HepG2 (cell line): ENCODE results near the gene STK32C. TPM values are rescaled to one million over a fixed set of nuclear protein-coding genes. Genes with fewer than 3 reads are reported as not detected.

Experiments used
- ARHGAP35 ChIP-seq: sonication (generic); formaldehyde crosslinking; IDR thresholded peaks from 2 replicates; pipeline ENCODE4 v1.9.0; 2022; ENCODE audit warnings: mild to moderate bottlenecking, inconsistent platforms, moderate library complexity, missing genetic modification reagents, borderline replicate concordance
- ARNT2 ChIP-seq: sonication (generic); formaldehyde crosslinking; IDR thresholded peaks from 2 replicates; pipeline ENCODE4 v1.8.0; 2022; ENCODE audit warnings: mild to moderate bottlenecking, low read depth, missing genetic modification reagents, moderate library complexity
- BATF2 ChIP-seq: sonication (generic); formaldehyde crosslinking; IDR thresholded peaks from 2 replicates; pipeline ENCODE4 v1.8.0; 2022; ENCODE audit warnings: mild to moderate bottlenecking, missing genetic modification reagents, moderate library complexity
- CBX5 ChIP-seq: sonication (generic); formaldehyde crosslinking; IDR thresholded peaks from 2 replicates; pipeline ENCODE4 v1.4.0; 2020; ENCODE audit warnings: missing genetic modification reagents, borderline replicate concordance
- HDAC2 ChIP-seq: sonication (generic); formaldehyde crosslinking; IDR thresholded peaks from 2 replicates; pipeline ENCODE4 v1.4.0; 2020; ENCODE audit warnings: missing genetic modification reagents
- HMG20B ChIP-seq: conservative IDR thresholded peaks from 2 replicates; pipeline ENCODE4 v1.6.1; 2016; ENCODE audit warnings: missing genetic modification reagents, missing compliant biosample characterization
- IRF9 ChIP-seq: sonication (generic); formaldehyde crosslinking; IDR thresholded peaks from 2 replicates; pipeline ENCODE4 v1.8.0; 2022; ENCODE audit warnings: missing genetic modification reagents, mild to moderate bottlenecking, borderline replicate concordance
- NFIB ChIP-seq: sonication (generic); formaldehyde crosslinking; IDR thresholded peaks from 2 replicates; pipeline ENCODE4 v1.9.0; 2021; ENCODE audit warnings: missing genetic modification reagents, mild to moderate bottlenecking, borderline replicate concordance
- PLSCR1 ChIP-seq: sonication (generic); formaldehyde crosslinking; IDR thresholded peaks from 2 replicates; pipeline ENCODE4 v1.5.0; 2020; ENCODE audit warnings: missing genetic modification reagents, mild to moderate bottlenecking, borderline replicate concordance
- SALL1 ChIP-seq: sonication (generic); formaldehyde crosslinking; IDR thresholded peaks from 2 replicates; pipeline ENCODE4 v1.8.0; 2022; ENCODE audit warnings: mild to moderate bottlenecking, missing genetic modification reagents
- SMYD3 ChIP-seq: sonication (generic); formaldehyde crosslinking; IDR thresholded peaks from 2 replicates; pipeline ENCODE4 v1.8.1; 2023; ENCODE audit warnings: mild to moderate bottlenecking, missing genetic modification reagents
- ZNF124 ChIP-seq: sonication (generic); formaldehyde crosslinking; IDR thresholded peaks from 2 replicates; pipeline ENCODE4 v1.4.0; 2020; ENCODE audit warnings: missing genetic modification reagents
- ZNF362 ChIP-seq: sonication (generic); formaldehyde crosslinking; IDR thresholded peaks from 2 replicates; pipeline ENCODE4 v1.4.0; 2020; ENCODE audit warnings: missing genetic modification reagents, mild to moderate bottlenecking, borderline replicate concordance
- ZNF546 ChIP-seq: sonication (generic); formaldehyde crosslinking; conservative IDR thresholded peaks from 2 replicates; pipeline ENCODE4 v1.8.1; 2023; ENCODE audit warnings: mild to moderate bottlenecking, missing genetic modification reagents
- ZNF567 ChIP-seq: sonication (generic); formaldehyde crosslinking; IDR thresholded peaks from 2 replicates; pipeline ENCODE4 v1.8.1; 2023; ENCODE audit warnings: mild to moderate bottlenecking, missing genetic modification reagents, borderline replicate concordance
- ZNF850 ChIP-seq: sonication (generic); formaldehyde crosslinking; conservative IDR thresholded peaks from 2 replicates; pipeline ENCODE4 v1.9.0; 2021; ENCODE audit warnings: mild to moderate bottlenecking, missing genetic modification reagents
- ZSCAN30 ChIP-seq: sonication (generic); formaldehyde crosslinking; IDR thresholded peaks from 2 replicates; pipeline ENCODE4 v1.5.0; 2020; ENCODE audit warnings: mild to moderate bottlenecking, missing genetic modification reagents
- ZZZ3 ChIP-seq: sonication (generic); formaldehyde crosslinking; IDR thresholded peaks from 2 replicates; pipeline ENCODE4 v1.4.0; 2020; ENCODE audit warnings: missing genetic modification reagents, mild to moderate bottlenecking, borderline replicate concordance
- polyA plus RNA-seq, 8 experiments: library from polyadenylated mRNA; depleted of rRNA in 3 of 8; stranded (reverse) in 7 of 8; unstranded in 1 of 8; fragments of >200 nt; fragmentation: Illumina TruSeq in 4 of 8; extraction: Trizol in 4 of 8; gene quantifications; 2 replicates each; pipeline versions ENCODE4 v1.2.1 to v1.2.3, GENCODE V29; 2011 to 2016; ENCODE audit warnings: low read depth in 4 of 8, missing spikeins in 1 of 8, mixed read lengths in 1 of 8; ENCODE audit not compliant: insufficient read depth in 1 of 8
- total RNA-seq, 5 experiments: library from RNA; depleted of rRNA; stranded (reverse); fragments of >200 nt; fragmentation: Illumina TruSeq; extraction: Trizol; gene quantifications; 2 replicates each; pipeline ENCODE4 v1.2.3, GENCODE V29; 2016; ENCODE audit warnings: low read depth in 1 of 5
- TF ChIP-seq, protein P1 (sequence below): sonication (generic); formaldehyde crosslinking; IDR thresholded peaks from 2 replicates; pipeline ENCODE4 v1.8.0; 2022; ENCODE audit warnings: missing genetic modification reagents, mild to moderate bottlenecking, moderate library complexity, borderline replicate concordance
- TF ChIP-seq, protein P2 (sequence below): sonication (generic); formaldehyde crosslinking; IDR thresholded peaks from 2 replicates; pipeline ENCODE4 v1.8.1; 2023; ENCODE audit warnings: missing genetic modification reagents, mild to moderate bottlenecking, borderline replicate concordance

The STK32C gene
- total and polyA plus RNA-seq, 2 of the 13 experiments (the other 11 are each of a cell fraction or from before 2014, with no cell fraction given): 10.9 to 19.4 TPM

- TF ChIP-seq ARNT2 (CRISPR knock-in tag): peak; percentile 78; the same call in 1 of the 2 replicates
- TF ChIP-seq HDAC2 (CRISPR knock-in tag): peak; percentile 81
- TF ChIP-seq ARHGAP35 (CRISPR knock-in tag): no peak; the same call in none of the 2 replicates
- TF ChIP-seq, protein P1, sequence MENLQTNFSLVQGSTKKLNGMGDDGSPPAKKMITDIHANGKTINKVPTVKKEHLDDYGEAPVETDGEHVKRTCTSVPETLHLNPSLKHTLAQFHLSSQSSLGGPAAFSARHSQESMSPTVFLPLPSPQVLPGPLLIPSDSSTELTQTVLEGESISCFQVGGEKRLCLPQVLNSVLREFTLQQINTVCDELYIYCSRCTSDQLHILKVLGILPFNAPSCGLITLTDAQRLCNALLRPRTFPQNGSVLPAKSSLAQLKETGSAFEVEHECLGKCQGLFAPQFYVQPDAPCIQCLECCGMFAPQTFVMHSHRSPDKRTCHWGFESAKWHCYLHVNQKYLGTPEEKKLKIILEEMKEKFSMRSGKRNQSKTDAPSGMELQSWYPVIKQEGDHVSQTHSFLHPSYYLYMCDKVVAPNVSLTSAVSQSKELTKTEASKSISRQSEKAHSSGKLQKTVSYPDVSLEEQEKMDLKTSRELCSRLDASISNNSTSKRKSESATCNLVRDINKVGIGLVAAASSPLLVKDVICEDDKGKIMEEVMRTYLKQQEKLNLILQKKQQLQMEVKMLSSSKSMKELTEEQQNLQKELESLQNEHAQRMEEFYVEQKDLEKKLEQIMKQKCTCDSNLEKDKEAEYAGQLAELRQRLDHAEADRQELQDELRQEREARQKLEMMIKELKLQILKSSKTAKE (CRISPR knock-in tag): peak; percentile 51; the same call in 1 of the 2 replicates
- TF ChIP-seq, protein P2, sequence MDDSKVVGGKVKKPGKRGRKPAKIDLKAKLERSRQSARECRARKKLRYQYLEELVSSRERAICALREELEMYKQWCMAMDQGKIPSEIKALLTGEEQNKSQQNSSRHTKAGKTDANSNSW: no peak
- no peak for TF ChIP-seq ZSCAN30 (CRISPR knock-in tag)
- TF ChIP-seq HMG20B (CRISPR knock-in tag): no peak
- no peak for TF ChIP-seq ZNF850 (CRISPR knock-in tag)
- TF ChIP-seq ZNF362: no peak; the same call in 1 of the 2 replicates
- TF ChIP-seq CBX5 (CRISPR knock-in tag): no peak; the same call in 1 of the 2 replicates
- peak; percentile 80 for TF ChIP-seq SALL1 (CRISPR knock-in tag)
- TF ChIP-seq ZNF567 (CRISPR knock-in tag): peak; percentile 92
- TF ChIP-seq SMYD3 (CRISPR knock-in tag): no peak
- TF ChIP-seq ZZZ3: peak; percentile 19; the same call in 1 of the 2 replicates
- peak; percentile 90 for TF ChIP-seq IRF9
- TF ChIP-seq ZNF546: no peak
- TF ChIP-seq PLSCR1 (CRISPR knock-in tag): no peak
- TF ChIP-seq BATF2 (CRISPR knock-in tag): peak; percentile 64; the same call in 1 of the 2 replicates
- no peak for TF ChIP-seq NFIB (CRISPR knock-in tag)
- TF ChIP-seq ZNF124 (CRISPR knock-in tag): no peak
These were observed 24.1 kb upstream of the STK32C start, which contains the start of gene LRRC27 (continued) for GRCh38 chr10:132331601-132332432.
